Measurements from ENCODE around the gene ANTXRL.
A peak's percentile ranks its signal among the peaks of the same experiment; 100 is the strongest.
"Not testable (repeated sequence)": the region's sequence is repeated elsewhere in the genome, so short reads cannot be mapped to it uniquely, and the experiment has no call there.

ANTXRL gene

GRCh38 chr10:46293832-46294640 lies 7.2 kb downstream of the ANTXRL start:
- no peak for DNase-seq

GRCh38 chr10:46294641-46295220 lies 7.9 kb downstream of the ANTXRL start:
- DNase-seq = no peak

- DNase-seq = not testable (repeated sequence)
Measured at GRCh38 chr10:46295350-46296010, 8.7 kb downstream of the ANTXRL start.

GRCh38 chr10:46296086-46296485 lies 9.3 kb downstream of the ANTXRL start:
- DNase-seq = not testable (repeated sequence)

- DNase-seq = no peak
Measured at GRCh38 chr10:46296641-46297141, 9.9 kb downstream of the ANTXRL start.

GRCh38 chr10:46297406-46298204 lies 10.8 kb downstream of the ANTXRL start:
- no peak for DNase-seq

- no peak for DNase-seq
Measured at GRCh38 chr10:46298477-46299285, 11.9 kb downstream of the ANTXRL start.

GRCh38 chr10:46299286-46299535 lies 12.4 kb downstream of the ANTXRL start:
- DNase-seq = no peak

- DNase-seq = peak in 1 of 56 donors; percentile 29
Measured at GRCh38 chr10:46299536-46300369, 13.0 kb downstream of the ANTXRL start.

GRCh38 chr10:46300370-46300711 lies 13.5 kb downstream of the ANTXRL start:
- not testable (repeated sequence) for DNase-seq

- peak in 1 of 56 donors; percentile 25 for DNase-seq
Measured at GRCh38 chr10:46301056-46301645, 14.4 kb downstream of the ANTXRL start.

GRCh38 chr10:46301721-46302479 lies 15.1 kb downstream of the ANTXRL start:
- no peak for DNase-seq

GRCh38 chr10:46302765-46303352 lies 16.1 kb downstream of the ANTXRL start:
- not testable (repeated sequence) for DNase-seq

GRCh38 chr10:46304062-46304461 lies 17.3 kb downstream of the ANTXRL start:
- no peak for DNase-seq

- not testable (repeated sequence) for DNase-seq
Measured at GRCh38 chr10:46304671-46305070, 17.9 kb downstream of the ANTXRL start.

- DNase-seq = peak in 2 of 56 donors; percentile 15 to 28
Measured at GRCh38 chr10:46305079-46305818, 18.5 kb downstream of the ANTXRL start.

- no peak for DNase-seq
Measured at GRCh38 chr10:46305986-46306385, 19.2 kb downstream of the ANTXRL start.

Measured in nucleus accumbens (tissue), 56 donors.